ENCODE results near the gene MNT. TPM values are rescaled to one million over a fixed set of nuclear protein-coding genes. Genes with fewer than 3 reads are reported as not detected.

MNT gene
- total RNA-seq, 4 donors from 2014 or later: 1.8 to 32.6 (median 7.8) TPM

DNA sequence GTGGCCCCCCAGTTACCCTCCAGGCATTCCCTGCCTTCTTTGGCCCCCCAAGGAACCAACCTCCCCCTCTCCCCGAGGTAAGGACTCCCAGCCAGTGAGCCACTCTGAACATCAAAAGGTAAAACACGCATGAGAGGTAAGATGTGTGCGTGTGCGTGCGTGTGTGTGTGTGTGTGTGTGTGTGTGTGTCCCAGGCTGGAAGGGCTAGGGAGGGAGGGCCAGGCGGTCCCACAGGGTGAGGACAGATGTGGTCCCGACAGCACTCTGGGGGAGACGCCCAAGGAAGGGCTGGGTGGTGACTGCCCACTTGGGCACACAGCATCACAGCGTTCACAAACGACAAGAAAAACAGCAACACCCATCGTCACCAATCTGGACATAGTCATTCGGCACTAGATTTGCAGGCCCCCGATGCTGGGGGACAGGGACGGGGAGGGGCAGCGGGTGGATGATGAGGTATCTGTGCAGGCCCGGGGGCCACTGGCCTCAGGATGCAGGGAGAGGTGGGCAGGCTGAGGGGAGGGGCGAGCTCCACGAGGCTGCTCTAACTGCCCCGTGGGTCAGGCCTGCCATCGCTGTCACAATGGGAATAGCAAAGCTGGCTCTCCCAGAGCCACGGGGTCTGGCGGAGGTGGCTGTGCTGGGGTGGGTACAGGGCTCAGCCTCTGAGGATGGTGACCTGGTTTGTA, 16.3 kb downstream of the MNT start:
- H3K36me3 ChIP-seq: no peaks in the 10 kb centered on the region
- no peaks in the 10 kb centered on the region for H3K4me1 ChIP-seq
- no peak overlapping the region for H3K27ac ChIP-seq
- DNase-seq: no peak
- no peak for TF ChIP-seq POLR2A (IDR thresholded peaks at IDR 0.05)
- TF ChIP-seq, protein P1, sequence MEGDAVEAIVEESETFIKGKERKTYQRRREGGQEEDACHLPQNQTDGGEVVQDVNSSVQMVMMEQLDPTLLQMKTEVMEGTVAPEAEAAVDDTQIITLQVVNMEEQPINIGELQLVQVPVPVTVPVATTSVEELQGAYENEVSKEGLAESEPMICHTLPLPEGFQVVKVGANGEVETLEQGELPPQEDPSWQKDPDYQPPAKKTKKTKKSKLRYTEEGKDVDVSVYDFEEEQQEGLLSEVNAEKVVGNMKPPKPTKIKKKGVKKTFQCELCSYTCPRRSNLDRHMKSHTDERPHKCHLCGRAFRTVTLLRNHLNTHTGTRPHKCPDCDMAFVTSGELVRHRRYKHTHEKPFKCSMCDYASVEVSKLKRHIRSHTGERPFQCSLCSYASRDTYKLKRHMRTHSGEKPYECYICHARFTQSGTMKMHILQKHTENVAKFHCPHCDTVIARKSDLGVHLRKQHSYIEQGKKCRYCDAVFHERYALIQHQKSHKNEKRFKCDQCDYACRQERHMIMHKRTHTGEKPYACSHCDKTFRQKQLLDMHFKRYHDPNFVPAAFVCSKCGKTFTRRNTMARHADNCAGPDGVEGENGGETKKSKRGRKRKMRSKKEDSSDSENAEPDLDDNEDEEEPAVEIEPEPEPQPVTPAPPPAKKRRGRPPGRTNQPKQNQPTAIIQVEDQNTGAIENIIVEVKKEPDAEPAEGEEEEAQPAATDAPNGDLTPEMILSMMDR (IDR thresholded peaks at IDR 0.05): no peak
- H3K4me3 ChIP-seq: no peak overlapping the region
- H3K9me3 ChIP-seq: no peaks in the 10 kb centered on the region
- intact Hi-C loops (cut with DNase I; ENCODE audit: low total_unique reads): no loop called here
- H3K27me3 ChIP-seq: no peaks in the 10 kb centered on the region

DNA sequence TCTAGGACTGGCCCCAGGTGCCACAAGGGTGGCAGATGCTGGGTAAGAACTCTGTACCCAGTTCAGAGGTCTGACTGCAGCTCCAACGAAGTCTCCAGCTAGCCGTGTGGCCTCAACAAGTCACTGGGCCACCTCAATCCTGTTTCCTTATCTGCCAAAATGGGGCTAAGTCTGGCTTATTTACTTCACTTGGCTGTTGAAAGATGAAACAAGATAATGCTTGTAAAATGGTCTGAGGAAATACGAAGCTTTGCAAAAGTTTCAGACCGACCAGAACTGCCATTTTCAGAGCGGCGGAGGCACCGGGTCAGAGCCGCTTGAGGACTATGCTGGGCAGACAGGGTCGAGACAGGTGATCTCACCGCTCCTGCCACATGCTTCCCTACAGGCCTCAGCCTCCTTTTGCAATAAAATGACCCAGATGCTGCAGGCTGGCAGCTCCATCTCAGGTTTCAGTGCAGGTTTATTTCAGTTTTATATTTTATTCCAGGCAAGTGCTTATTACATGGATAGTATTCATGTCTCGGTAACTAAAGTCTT, 17.2 kb downstream of the MNT start:
- no peaks in the 10 kb centered on the region for H3K27me3 ChIP-seq
- H3K9me3 ChIP-seq: no peaks in the 10 kb centered on the region
- no peaks in the 10 kb centered on the region for H3K36me3 ChIP-seq
- H3K4me1 ChIP-seq: no peaks in the 10 kb centered on the region
- H3K27ac ChIP-seq: peak overlapping the region; percentile 43 to 61
- H3K4me3 ChIP-seq: no peak overlapping the region
- intact Hi-C loops (cut with DNase I; ENCODE audit: low total_unique reads): loop anchor here (2.0 kb wide), 1 partner anchor 29 kb away; no protein-coding TSS in a partner anchor
- TF ChIP-seq, protein P1 (IDR thresholded peaks at IDR 0.05): no peak
- TF ChIP-seq POLR2A (IDR thresholded peaks at IDR 0.05): no peak
- no peak for DNase-seq

GRCh38 chr17:2380950-2381649, 19.8 kb downstream of the MNT start:
- TF ChIP-seq POLR2A (IDR thresholded peaks at IDR 0.05): no peak
- TF ChIP-seq, protein P1 (IDR thresholded peaks at IDR 0.05): no peak
- H3K36me3 ChIP-seq: no peaks in the 10 kb centered on the region
- no peak for DNase-seq
- no peak overlapping the region for H3K4me3 ChIP-seq
- H3K27ac ChIP-seq: no peak overlapping the region
- intact Hi-C loops (cut with DNase I; ENCODE audit: low total_unique reads): no loop called here
- no peaks in the 10 kb centered on the region for H3K27me3 ChIP-seq
- no peaks in the 10 kb centered on the region for H3K4me1 ChIP-seq
- H3K9me3 ChIP-seq: no peaks in the 10 kb centered on the region

- no peaks in the 10 kb centered on the region for H3K9me3 ChIP-seq
- DNase-seq: no peak
- H3K4me3 ChIP-seq: no peak overlapping the region
- intact Hi-C loops (cut with DNase I; ENCODE audit: low total_unique reads): no loop called here
- no peaks in the 10 kb centered on the region for H3K4me1 ChIP-seq
- H3K27me3 ChIP-seq: no peaks in the 10 kb centered on the region
- H3K36me3 ChIP-seq: no peaks in the 10 kb centered on the region
- TF ChIP-seq POLR2A (IDR thresholded peaks at IDR 0.05): no peak
- TF ChIP-seq, protein P1 (IDR thresholded peaks at IDR 0.05): no peak
- H3K27ac ChIP-seq: no peak overlapping the region
Observed at GRCh38 chr17:2380226-2380922, 20.5 kb downstream of the MNT start.
